ENCODE results near the gene TBC1D22A. TPM values are rescaled to one million over a fixed set of nuclear protein-coding genes. Genes with fewer than 3 reads are reported as not detected.

TBC1D22A gene
- total RNA-seq, 1 experiment from 2014 or later: 32.6 TPM

- no peaks in the 10 kb centered on the region for H3K9me3 ChIP-seq
- no peak for DNase-seq
- TF ChIP-seq, protein P1, sequence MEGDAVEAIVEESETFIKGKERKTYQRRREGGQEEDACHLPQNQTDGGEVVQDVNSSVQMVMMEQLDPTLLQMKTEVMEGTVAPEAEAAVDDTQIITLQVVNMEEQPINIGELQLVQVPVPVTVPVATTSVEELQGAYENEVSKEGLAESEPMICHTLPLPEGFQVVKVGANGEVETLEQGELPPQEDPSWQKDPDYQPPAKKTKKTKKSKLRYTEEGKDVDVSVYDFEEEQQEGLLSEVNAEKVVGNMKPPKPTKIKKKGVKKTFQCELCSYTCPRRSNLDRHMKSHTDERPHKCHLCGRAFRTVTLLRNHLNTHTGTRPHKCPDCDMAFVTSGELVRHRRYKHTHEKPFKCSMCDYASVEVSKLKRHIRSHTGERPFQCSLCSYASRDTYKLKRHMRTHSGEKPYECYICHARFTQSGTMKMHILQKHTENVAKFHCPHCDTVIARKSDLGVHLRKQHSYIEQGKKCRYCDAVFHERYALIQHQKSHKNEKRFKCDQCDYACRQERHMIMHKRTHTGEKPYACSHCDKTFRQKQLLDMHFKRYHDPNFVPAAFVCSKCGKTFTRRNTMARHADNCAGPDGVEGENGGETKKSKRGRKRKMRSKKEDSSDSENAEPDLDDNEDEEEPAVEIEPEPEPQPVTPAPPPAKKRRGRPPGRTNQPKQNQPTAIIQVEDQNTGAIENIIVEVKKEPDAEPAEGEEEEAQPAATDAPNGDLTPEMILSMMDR (IDR thresholded peaks at IDR 0.05; ENCODE audit: insufficient read depth in 1 of 2, low read depth in 1 of 2, low read length in 1 of 2, severe bottlenecking in 1 of 2, unreplicated experiment in 1 of 2): no peak
- no peaks in the 10 kb centered on the region for H3K36me3 ChIP-seq (ENCODE audit: control insufficient read depth, insufficient read depth, low read length)
- Mint-ChIP-seq H3K27ac (ENCODE audit: unreplicated experiment) (no peak overlapping the region), H3K4me3 (ENCODE audit: unreplicated experiment) (no peak overlapping the region), H3K9me3 (ENCODE audit: unreplicated experiment) (no peaks in the 10 kb centered on the region), H3K36me3 (ENCODE audit: insufficient read depth, unreplicated experiment) (peaks cover 7% of the 10 kb centered on the region), H3K27me3 (ENCODE audit: insufficient read depth, unreplicated experiment) (peaks cover 6% of the 10 kb centered on the region), H3K4me1 (ENCODE audit: low read depth, unreplicated experiment) (no peaks in the 10 kb centered on the region)
- no TSS peak for BruUV-seq (replicated peaks)
- intact Hi-C loops (cut with micrococcal nuclease; ENCODE audit: unreplicated experiment): no loop called here
- POLR2A ChIA-PET: no interaction called here
- CTCF ChIA-PET: no interaction called here
- no peak overlapping the region for H3K4me3 ChIP-seq (ENCODE audit: low read depth, low read length)
- H3K27me3 ChIP-seq (replicated peaks; ENCODE audit: control insufficient read depth, insufficient read depth, low read length): no peaks in the 10 kb centered on the region
- H3K4me1 ChIP-seq: no peaks in the 10 kb centered on the region
Measured at GRCh38 chr22:47201996-47202818, 439.8 kb downstream of the TBC1D22A start.

GRCh38 chr22:47202819-47203553, 440.5 kb downstream of the TBC1D22A start:
- no peak for DNase-seq
- Histone ChIP-seq H3K27me3 (replicated peaks; ENCODE audit: control insufficient read depth, insufficient read depth, low read length) (no peaks in the 10 kb centered on the region), H3K36me3 (ENCODE audit: control insufficient read depth, insufficient read depth, low read length) (no peaks in the 10 kb centered on the region), H3K4me1 (no peaks in the 10 kb centered on the region), H3K4me3 (ENCODE audit: low read depth, low read length) (no peak overlapping the region), H3K9me3 (no peaks in the 10 kb centered on the region)
- Mint-ChIP-seq H3K4me3 (ENCODE audit: unreplicated experiment) (no peak overlapping the region), H3K27me3 (ENCODE audit: insufficient read depth, unreplicated experiment) (peaks cover 6% of the 10 kb centered on the region), H3K27ac (ENCODE audit: unreplicated experiment) (no peak overlapping the region), H3K9me3 (ENCODE audit: unreplicated experiment) (no peaks in the 10 kb centered on the region), H3K4me1 (ENCODE audit: low read depth, unreplicated experiment) (no peaks in the 10 kb centered on the region), H3K36me3 (ENCODE audit: insufficient read depth, unreplicated experiment) (peaks cover 7% of the 10 kb centered on the region)
- no TSS peak for BruUV-seq (replicated peaks)
- intact Hi-C loops (cut with micrococcal nuclease; ENCODE audit: unreplicated experiment): no loop called here
- POLR2A ChIA-PET: no interaction called here
- CTCF ChIA-PET: no interaction called here
- TF ChIP-seq, protein P1 (IDR thresholded peaks at IDR 0.05; ENCODE audit: insufficient read depth in 1 of 2, low read depth in 1 of 2, low read length in 1 of 2, severe bottlenecking in 1 of 2, unreplicated experiment in 1 of 2): no peak

DNA sequence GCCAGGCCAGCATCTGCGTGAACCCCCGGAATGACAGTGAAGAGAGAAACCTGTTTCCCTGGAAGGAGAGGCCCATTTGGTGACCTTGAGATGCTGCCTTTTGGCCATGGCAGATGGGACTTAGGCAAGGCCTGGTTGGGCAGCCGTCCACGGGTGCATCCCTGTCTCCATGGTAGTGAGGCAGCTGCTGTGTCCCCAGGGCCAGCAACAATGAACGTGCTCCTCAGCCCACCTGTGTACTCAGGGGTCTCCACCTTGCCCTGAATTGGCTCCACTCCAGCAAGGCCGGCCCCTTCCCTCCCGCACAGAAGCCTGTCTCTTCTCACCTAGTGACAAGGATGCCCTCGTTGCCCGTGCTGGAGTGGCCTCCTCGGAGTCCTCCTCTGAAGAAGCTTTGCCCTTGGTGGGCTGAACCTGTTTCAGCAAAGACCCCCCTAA, 441.1 kb downstream of the TBC1D22A start:
- no peak overlapping the region for H3K4me3 Mint-ChIP-seq (ENCODE audit: unreplicated experiment)
- no peaks in the 10 kb centered on the region for H3K4me1 ChIP-seq
- H3K27me3 Mint-ChIP-seq (ENCODE audit: insufficient read depth, unreplicated experiment): peaks cover 6% of the 10 kb centered on the region
- intact Hi-C loops (cut with micrococcal nuclease; ENCODE audit: unreplicated experiment): no loop called here
- no peak for DNase-seq
- ChIA-PET POLR2A (no interaction called here), CTCF (no interaction called here)
- H3K27ac Mint-ChIP-seq (ENCODE audit: unreplicated experiment): no peak overlapping the region
- TF ChIP-seq, protein P1 (IDR thresholded peaks at IDR 0.05; ENCODE audit: insufficient read depth in 1 of 2, low read depth in 1 of 2, low read length in 1 of 2, severe bottlenecking in 1 of 2, unreplicated experiment in 1 of 2): no peak
- peaks cover 7% of the 10 kb centered on the region for H3K36me3 Mint-ChIP-seq (ENCODE audit: insufficient read depth, unreplicated experiment)
- no peaks in the 10 kb centered on the region for H3K9me3 Mint-ChIP-seq (ENCODE audit: unreplicated experiment)
- H3K27me3 ChIP-seq (replicated peaks; ENCODE audit: control insufficient read depth, insufficient read depth, low read length): no peaks in the 10 kb centered on the region
- no peaks in the 10 kb centered on the region for H3K36me3 ChIP-seq (ENCODE audit: control insufficient read depth, insufficient read depth, low read length)
- peaks cover 2% of the 10 kb centered on the region for H3K4me1 Mint-ChIP-seq (ENCODE audit: low read depth, unreplicated experiment)
- H3K9me3 ChIP-seq: no peaks in the 10 kb centered on the region
- no peak overlapping the region for H3K4me3 ChIP-seq (ENCODE audit: low read depth, low read length)
- no TSS peak for BruUV-seq (replicated peaks)
